GM21423 (cell line): ENCODE measurements around the gene ZNF865.

Experiments
- ATAC-seq: cut with Tn5 transposase; IDR thresholded peaks from one replicate; pipeline ENCODE4 v1.9.1; 2021; ENCODE audit warnings: mild to moderate bottlenecking, moderate library complexity; ENCODE audit not compliant: unreplicated experiment

Gene ZNF865

DNA sequence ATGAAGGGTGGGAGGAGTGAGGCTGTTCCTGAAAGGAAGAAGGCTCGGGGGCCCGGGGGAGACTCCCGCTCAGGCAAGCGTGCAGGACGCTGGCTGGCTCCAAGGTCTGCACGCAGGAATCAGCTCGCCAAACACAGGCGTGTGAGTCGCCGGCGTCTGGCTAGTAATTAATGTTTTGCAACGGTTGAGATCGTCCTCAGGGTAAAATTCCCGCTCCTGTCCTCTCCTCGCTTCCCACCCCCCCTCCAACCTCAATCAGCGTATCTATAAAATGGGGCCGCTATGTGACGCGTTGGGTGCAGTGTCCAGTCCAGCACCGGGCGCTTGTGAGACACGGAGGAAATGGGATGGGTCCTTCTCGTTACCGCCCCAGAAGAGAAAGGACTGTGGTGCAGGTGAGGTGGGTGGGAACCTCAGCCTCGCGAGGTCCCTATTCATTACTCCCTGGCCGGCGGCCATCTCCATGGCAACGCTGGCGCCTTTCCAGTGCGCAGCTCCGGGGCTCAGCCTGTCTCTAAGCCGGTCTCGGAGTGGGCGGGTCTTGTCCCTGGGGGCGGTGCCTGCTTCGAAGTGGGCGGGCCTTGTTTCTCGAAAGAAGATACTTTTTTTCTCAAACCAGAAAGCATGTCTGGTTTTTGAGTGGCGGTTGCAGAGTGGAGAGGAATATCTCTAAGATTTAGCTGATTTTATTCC lies 18.3 kb upstream of the ZNF865 start:
- ATAC-seq: peak; percentile 90

DNA sequence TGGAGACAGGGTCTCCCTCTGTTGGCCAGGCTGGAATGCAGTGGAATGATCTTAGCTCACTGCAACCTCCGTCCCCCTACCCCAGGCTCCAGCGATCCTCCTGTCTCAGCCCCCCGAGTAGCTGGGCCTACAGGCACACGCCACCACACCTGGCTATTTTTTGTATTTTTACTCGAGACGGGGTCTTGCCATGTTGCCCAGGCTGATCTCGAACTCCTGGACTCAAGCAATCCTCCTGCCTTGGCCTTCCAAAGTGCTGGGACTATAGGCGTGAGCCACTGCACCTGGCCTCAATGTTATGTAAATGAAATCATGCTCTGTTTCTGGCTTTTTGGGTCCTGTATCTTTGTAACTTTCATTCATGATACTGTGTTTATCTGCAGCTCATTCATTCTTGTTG lies 16.7 kb upstream of the ZNF865 start:
- no peak for ATAC-seq

DNA sequence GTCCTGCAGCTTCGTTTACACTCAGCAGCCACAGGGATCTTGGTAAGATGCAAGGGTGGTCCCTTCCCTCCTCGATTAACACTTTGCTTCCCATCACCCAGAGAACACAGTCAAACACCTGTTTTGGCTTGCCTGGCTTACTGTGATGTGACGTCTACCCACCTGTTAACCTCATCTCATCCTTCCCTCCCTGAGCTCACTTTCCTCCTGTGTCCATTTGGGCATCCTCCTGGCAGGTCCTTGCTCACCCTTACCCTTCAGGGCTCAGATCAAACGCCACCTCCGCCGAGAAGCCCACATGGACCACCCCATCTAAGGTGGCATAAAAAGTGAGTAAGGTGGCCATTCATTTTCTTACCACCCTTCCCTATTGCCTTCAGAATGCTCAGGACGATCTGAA lies 15.3 kb upstream of the ZNF865 start:
- ATAC-seq: no peak

DNA sequence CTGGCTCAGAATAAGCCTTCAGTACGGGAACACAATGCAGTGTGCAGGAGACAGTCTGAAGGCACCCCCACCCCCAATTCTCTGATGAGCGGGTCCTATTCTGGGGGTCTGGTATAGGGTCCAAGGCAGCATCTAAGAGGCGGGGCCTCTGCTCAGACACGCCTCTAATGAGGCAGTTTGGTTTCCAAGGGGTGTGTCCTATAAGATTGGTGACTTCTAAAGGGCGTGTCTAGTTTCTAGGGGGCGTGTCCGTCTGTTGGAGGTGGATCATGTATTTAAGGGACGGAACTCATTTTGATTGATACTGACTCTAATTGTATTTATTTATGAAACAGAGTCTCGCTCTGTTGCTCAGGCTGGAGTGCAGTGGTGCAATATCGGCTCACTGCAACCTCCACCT lies 14.8 kb upstream of the ZNF865 start:
- ATAC-seq: no peak

DNA sequence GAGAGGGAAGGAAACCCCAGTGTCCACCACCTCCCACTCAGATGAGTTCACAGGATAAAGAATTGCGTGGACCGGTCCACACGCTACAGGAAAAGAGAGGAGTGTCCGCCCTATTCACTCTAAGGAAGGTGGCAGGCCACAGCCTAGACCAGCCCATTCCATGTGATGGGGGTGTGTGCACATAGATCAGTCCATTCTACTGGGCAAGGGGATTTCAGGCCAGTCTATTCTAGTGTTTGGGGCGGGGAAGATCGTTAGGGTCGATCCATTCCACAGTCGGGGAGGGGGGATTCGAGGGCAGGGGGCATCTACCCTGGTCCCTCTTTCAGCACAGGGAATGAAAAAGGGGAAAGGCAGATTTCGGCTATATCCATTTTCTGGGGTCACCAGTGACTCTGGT lies 13.9 kb upstream of the ZNF865 start:
- ATAC-seq: no peak

DNA sequence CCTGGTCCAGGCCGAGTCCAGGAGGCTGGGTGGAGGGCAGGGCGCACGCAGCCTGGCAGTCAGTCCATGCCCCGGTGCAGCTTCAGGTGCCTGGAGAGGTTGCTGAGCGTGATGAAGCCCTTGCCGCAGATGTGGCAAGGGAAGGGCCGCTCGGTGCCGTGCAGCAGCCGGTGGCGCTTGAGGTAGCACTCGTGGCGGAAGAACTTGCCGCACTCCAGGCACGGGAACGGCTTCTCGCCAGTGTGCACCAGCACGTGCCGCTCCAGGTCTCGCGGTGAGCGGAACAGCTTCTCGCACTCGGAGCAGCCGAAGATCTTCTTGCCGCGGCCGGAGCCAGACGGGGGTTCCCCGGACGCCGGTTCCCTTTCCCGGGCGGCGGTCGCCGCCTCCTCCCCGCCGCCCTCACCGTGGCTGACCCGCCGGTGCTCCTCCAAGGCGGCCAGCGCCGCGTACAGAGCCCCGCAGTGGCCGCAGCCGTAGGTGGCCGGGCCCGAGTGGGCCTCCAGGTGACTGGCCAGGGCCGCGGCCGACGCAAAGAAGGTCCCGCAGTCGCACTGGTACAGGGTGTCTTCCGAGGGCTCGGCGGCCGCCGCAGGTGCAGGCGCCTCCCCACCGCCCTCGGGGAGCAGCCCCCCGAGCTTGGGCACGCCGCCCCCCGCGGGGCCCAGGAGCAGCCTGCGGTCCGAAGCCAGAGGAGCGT lies 12.9 kb upstream of the ZNF865 start:
- no peak for ATAC-seq

DNA sequence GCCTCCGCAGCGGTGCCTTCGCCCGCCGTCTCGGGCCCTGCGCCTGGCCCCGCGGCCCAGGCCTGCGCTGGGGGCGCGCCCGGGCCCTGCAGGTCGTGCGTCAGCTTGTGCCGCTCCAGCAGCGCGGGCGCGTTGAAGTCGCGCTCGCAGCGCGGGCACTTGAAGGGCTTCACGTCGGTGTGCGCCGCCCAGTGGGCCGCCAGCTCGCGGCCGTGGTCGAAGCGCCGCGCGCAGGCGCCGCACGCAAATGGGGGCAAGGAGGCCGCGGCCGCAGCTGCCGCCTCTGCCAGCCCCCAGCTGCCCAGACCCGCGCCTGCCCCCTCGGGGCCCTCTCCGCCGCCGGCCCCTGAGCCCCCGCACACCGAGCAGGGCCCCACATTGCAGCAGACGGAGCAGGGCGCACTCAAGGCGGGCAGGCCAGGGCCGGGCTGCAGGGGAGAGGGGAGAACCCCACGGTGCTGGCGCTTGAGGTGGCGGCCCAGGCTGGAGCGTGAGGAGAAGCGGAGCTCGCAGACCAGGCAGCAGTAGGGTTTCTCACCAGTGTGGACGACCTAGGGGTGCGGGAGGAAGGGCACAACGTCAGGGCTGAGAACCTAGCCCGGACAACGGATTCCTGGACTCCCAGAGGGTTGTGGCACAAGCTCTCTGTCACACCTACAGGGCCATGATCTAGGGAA lies 12.2 kb upstream of the ZNF865 start:
- no peak for ATAC-seq

DNA sequence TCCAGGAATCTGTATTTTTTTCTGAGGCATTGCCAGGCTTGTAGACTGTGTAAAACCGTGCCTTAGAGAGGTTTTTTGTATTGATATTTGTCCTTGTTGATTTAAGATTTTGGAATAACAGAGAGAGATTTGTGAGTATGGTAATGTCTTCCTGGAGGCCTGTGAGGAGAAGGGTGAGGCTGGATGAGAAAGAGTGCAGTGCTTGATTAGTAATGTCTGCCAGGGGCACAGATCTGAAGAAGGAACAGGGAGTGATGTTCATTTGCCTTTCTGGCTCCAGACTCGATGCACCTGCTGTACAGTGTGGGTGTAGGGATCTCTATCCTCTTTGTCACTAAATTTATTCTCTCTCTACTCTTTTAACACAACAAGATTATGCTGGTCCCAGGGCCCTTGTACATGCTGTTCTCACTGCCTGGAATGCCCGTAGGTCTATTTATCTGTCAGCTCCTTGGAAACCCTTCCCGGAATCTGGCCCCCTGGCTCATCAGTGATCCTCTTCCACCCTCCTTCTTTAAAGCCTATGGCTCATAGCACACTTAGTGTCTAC lies 10.4 kb upstream of the ZNF865 start:
- no peak for ATAC-seq

DNA sequence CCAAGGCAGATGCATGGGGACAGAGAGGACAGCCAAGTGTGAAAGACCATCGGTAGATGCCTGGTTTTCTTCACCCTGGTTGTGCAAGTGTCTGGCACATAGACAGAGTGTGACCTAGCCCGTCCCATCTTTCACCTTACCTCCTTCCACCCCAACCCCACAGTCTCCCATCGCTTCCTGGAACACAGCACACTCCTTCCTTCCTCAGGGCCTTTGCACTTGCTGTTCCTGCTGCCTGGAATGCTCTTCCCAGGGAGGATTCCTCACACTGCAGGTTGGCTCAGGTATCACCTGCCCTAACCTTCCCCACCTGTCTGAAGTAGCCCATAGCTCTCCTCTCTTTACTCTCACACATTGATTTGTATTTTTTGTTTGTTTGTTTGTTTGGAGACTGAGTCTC lies 9.1 kb upstream of the ZNF865 start:
- ATAC-seq: no peak

DNA sequence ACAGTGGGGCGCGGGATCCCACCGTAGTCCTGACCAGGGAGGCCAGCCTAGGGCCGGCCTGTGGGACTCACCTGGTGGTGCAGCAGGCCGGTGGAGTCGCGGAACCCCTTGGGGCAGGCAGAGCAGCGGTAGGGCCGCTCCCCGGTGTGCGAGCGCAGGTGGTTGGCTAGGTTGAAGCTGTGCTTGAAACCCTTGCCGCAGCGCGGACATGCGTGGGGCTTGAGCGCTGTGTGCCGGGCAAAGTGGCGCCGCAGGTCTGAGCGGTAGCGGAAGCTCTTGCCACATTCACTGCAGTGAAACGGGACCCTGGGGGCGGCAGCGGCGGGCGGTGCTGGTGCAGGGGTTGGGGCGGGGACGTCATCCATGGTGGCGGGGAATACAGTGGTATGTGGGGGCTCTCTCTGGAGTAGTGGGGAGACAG lies 7.9 kb upstream of the ZNF865 start:
- ATAC-seq: no peak

DNA sequence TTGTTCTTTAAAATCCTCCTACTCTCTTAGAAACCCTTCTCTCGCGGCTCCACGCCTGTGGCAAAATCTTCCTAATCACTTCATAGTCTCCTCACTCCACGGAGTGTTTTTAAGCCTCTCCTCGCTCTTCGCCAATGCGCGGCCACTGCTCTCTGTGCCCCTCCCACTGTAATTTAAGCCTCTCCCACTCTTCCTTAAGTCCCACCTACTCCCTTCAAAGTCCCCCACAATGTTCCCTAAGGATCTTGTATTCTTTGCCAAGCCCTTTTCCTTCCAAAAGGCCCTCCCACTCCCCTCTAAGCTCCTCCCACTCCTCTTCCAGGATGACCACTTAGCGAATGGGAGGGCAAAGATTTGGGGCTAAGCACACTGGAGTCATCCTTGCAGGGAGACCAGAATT lies 7.4 kb upstream of the ZNF865 start:
- no peak for ATAC-seq

DNA sequence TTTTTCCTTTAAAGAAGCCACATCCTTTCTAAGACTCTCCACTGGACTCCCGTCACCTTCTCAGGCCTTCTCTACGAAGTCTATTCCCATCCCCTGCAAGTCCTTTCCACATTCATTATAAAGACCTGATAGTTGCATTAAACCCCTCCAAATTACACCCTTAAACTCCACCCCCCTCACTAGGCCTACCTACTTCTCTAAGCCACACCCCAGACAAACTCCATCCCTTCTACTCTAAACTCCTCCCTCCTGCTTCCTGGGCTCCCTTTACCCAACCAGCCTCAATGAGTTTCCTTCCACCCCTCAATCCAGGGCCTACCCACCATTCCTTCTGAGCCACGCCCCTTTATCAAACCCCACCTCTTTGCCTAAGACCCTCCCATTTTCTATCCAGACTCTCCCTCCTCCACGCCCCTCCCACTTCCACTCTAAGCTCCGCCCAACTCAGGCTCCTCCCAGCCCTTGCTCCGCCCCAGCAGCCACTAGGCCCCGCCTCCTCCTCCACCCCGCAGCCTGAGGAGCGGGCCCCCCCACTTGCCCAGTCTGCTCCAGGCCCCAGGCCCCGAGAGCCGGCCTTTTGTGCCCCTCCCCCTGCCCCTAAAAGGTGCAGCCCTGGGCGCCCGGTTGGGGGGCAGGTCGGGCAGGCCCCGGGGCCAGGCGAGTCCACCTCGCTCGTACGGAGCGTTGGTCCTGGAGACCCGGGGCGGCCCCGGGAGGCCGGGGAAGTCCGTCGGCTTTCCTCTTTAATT lies 6.6 kb upstream of the ZNF865 start:
- peak; percentile 43 for ATAC-seq

DNA sequence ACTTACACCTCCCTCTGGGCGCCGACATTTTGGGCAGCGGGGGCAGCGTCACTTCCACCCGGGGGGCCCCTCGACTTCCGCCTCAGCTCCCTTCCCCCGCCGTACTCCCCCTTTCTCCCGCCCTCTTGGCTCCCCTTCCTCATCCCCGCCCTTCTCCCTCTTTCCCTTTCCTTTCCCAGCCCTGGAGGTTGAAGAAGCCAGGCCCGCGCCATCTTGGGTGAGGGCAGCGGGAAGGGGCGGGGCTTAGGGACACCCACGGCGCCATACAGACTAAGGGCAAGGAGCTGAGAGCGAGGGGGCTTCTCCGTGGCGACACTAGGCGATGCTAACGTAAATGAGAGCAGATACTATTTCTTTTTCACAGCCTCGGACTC lies 6.0 kb upstream of the ZNF865 start, which contains the start of gene FIZ1:
FIZ1 (minus strand) TSS at position 50 of the 374 bp plus-strand sequence. CDS start 1,652 bp downstream, outside the sequence.
- peak; percentile 51 for ATAC-seq

DNA sequence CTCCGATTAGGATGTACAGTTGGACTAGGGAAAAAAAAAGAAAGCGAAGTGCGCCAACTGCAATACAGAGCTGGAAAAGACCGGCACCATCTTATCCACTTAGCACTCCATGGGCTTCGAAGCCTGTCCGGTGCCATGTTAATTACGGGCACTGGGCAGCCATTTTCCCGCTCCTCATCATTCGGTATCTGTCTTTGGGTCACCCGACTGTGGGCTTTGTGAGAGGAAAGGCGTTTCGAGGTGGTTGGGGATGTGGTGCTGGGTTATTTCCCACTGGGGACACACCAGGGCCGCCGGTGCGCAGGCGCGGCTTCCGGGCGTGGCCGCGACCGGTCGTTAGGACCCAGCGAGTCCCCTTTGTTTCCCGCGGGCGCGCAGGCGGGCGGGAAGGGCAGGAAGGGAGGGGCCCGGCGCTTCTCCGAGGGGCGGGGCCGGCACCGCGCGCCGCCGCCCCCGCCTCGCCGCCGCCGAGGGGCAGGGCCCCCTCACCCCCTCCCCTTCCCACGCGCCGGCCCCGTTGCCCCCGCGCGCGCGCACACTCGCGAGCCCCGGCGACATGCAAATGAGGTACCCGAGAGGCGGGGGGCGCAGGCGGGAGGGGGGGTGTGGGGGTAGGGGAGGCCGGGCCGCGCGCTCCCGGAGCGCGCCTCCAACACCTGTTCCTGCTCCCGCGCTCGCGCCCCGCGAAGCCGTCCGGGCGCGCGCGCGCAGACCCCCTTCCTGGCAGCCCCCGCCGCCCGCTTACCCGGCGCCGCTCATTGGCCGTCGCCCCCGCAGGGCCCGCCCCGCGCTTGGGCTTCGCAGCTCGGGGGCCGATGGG lies 5.4 kb upstream of the ZNF865 start, which contains the start of gene ZNF524:
ZNF524 (plus strand) TSS at position 447 of the 820 bp plus-strand sequence. CDS start 1,825 bp downstream, outside the sequence.
- peak; percentile 46 for ATAC-seq

DNA sequence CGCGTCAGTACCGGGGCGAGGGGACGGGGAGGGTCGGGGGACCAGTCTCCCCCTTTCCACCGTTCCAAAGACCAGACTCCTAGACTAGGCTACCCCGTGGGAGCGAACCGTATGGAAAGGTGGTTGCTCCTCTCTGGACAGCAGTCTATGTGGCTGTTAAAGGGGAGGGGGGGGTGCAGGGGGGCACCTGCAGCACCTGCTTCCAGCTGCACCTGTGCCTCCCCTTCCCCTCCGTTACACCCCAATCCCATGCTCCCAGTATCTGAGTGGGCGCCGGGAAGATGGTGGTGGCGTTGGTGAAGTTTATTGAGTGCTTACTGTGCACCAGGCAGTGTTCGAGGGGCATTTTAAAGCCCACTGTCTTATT lies 4.8 kb upstream of the ZNF865 start:
- no peak for ATAC-seq

DNA sequence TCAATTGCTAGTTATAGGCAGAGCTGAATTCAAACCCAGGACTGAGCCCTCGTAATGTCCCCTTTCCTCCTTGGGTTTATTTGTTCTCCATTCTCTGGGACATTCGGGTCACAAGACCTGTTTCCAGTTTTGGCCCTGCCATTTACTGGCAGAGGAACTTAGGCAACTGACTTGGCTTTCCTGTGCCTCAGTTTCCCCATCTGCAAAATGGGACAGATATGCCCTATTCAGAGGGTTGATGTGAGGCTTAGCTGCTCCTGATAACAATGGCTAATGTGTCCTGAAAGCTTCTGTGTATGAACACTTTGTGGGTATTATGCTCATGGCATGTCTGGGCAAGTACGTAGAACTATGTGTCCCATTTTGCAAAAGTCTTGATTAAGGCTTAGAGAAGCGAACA lies 4.4 kb upstream of the ZNF865 start:
- ATAC-seq: no peak

DNA sequence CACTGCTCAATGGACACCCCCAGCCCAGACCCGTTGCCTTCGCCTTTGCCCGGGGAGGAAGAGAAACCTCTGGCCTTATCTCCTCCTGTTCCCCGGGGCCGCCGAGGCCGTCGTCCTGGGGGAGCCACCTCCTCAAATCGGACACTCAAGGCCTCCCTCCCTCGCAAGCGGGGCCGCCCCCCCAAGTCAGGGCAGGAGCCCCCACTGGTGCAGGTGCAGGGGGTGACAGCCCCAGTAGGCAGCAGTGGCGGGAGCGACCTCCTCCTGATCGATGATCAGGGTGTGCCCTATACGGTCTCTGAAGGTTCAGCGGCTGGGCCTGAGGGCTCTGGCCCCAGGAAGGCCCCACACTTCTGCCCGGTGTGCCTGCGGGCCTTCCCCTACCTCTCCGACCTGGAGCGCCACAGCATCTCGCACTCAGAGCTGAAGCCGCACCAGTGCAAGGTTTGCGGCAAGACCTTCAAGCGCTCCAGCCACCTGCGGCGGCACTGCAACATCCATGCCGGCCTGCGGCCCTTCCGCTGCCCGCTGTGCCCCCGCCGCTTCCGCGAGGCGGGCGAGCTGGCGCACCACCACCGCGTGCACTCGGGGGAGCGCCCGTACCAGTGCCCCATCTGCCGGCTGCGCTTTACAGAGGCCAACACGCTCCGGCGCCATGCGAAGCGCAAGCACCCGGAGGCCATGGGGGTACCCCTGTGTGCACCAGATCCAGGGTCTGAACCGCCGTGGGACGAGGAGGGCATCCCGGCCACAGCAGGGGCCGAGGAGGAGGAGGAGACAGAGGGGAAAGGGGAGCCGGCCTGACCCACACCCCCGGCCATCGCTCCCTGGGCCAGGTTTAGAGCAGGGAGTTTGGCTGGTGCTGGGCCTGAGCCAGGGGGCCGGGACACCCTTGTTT lies 3.1 kb upstream of the ZNF865 start:
- ATAC-seq: no peak

DNA sequence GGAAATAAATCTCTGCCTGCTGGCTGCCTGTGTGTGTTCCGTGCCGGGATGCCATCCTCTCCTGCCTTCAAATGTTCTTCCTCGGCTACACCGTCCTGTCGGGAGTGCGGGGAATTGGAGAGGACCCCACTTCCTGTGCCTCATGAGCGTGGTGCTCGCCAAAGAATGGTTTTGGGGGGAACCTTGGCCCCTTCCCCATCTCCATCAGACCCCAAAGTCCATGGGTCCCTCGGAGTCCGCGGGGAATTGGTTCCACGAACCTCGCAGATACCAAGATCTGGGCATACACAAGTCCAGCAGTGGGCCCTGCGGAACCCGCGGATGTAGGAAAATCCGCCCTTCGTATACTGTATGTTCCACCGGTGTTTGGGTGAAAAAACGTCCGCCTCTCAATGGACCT lies 2.3 kb upstream of the ZNF865 start:
- no peak for ATAC-seq
